ENCODE results near the gene RAB35. TPM values are rescaled to one million over a fixed set of nuclear protein-coding genes. Genes with fewer than 3 reads are reported as not detected.
A peak's percentile ranks its signal among the peaks of the same experiment; 100 is the strongest.

The RAB35 gene
- total RNA-seq, 3 donors from 2014 or later (not counting 1 experiment from before 2014, with no cell fraction given), result 65.0 to 85.9 (median 81.2) TPM

DNA sequence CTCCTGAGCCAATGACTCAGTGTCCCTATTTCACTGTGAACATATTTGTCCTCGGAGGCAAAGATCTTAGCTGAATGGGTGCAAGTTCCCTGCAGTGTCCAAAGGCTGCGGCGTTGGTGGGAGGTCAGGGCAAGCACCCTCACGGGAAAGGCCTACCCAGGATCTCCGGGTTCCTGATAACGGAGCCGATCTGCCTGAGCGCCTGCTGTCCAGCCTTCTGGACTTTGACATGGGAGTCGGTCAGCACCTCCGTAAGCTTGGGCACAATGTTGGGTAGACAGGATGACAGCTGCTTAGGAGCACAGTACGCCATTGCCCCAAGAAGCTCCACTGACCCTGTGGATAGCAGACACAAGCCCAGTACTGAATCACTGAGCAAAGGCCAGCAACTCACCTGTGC lies 31.5 kb upstream of the RAB35 start:
- intact Hi-C loops (cut with micrococcal nuclease), result no loop called here
- no peaks in the 10 kb centered on the region for H3K27me3 ChIP-seq (ENCODE audit: control insufficient read depth, insufficient read depth, low read length)
- H3K36me3 ChIP-seq (ENCODE audit: control insufficient read depth, insufficient read depth, low read length), result peaks cover 82% of the 10 kb centered on the region
- Mint-ChIP-seq H3K4me3 (no peak overlapping the region), H3K9me3 (no peaks in the 10 kb centered on the region), H3K27me3 (ENCODE audit: low read depth in 2 of 2) (no peaks in the 10 kb centered on the region), H3K36me3 (peaks cover 6% of the 10 kb centered on the region), H3K27ac (peak overlapping the region in 1 of 2 donors; percentile 59), H3K4me1 (no peaks in the 10 kb centered on the region)
- H3K4me3 ChIP-seq (ENCODE audit: low read length), result no peak overlapping the region
- ATAC-seq (no peak), DNase-seq (no peak)
- no peaks in the 10 kb centered on the region for H3K4me1 ChIP-seq (ENCODE audit: control insufficient read depth, insufficient read depth, low read length)
- no peaks in the 10 kb centered on the region for H3K9me3 ChIP-seq (ENCODE audit: control insufficient read depth, insufficient read depth, low read length)
- no peak overlapping the region for H3K27ac ChIP-seq (ENCODE audit: low read length)
- TF ChIP-seq CTCF (IDR thresholded peaks at IDR 0.05), result no peak
- WGBS (ENCODE audit: insufficient coverage), result 98% methylated on average over 11 of the region's 11 CpGs

DNA sequence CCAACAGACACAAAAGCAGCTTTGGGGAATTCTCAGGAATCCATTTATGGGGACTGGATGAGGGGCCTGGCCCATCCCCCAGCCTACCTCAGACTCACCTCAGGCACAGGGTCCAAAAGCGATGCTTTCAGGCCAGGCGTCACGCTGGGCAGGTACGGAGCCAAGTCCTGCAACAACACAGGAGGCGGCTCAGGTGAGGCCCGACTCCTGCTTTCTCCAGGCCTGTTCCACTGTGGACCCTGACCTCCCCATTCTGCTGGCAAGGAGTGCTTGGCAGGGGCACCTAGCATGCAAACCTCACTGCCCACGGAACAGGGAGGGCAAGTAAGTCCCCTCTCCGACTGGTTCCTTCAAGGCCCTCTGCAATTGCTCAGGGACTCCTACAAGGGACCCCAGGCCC lies 28.6 kb upstream of the RAB35 start:
- Mint-ChIP-seq H3K27ac (no peak overlapping the region), H3K27me3 (ENCODE audit: low read depth in 2 of 2) (no peaks in the 10 kb centered on the region), H3K9me3 (no peaks in the 10 kb centered on the region), H3K4me3 (no peak overlapping the region), H3K4me1 (no peaks in the 10 kb centered on the region), H3K36me3 (peaks cover 21% of the 10 kb centered on the region)
- intact Hi-C loops (cut with micrococcal nuclease), result no loop called here
- no peaks in the 10 kb centered on the region for H3K4me1 ChIP-seq (ENCODE audit: control insufficient read depth, insufficient read depth, low read length)
- no peak for DNase-seq
- WGBS (ENCODE audit: insufficient coverage), result 98% methylated on average over 8 of the region's 8 CpGs
- TF ChIP-seq CTCF (IDR thresholded peaks at IDR 0.05), result no peak
- peaks cover 89% of the 10 kb centered on the region for H3K36me3 ChIP-seq (ENCODE audit: control insufficient read depth, insufficient read depth, low read length)
- ATAC-seq, result no peak
- H3K4me3 ChIP-seq (ENCODE audit: low read length), result no peak overlapping the region
- no peaks in the 10 kb centered on the region for H3K9me3 ChIP-seq (ENCODE audit: control insufficient read depth, insufficient read depth, low read length)
- H3K27me3 ChIP-seq (ENCODE audit: control insufficient read depth, insufficient read depth, low read length), result no peaks in the 10 kb centered on the region
- no peak overlapping the region for H3K27ac ChIP-seq (ENCODE audit: low read length)

DNA sequence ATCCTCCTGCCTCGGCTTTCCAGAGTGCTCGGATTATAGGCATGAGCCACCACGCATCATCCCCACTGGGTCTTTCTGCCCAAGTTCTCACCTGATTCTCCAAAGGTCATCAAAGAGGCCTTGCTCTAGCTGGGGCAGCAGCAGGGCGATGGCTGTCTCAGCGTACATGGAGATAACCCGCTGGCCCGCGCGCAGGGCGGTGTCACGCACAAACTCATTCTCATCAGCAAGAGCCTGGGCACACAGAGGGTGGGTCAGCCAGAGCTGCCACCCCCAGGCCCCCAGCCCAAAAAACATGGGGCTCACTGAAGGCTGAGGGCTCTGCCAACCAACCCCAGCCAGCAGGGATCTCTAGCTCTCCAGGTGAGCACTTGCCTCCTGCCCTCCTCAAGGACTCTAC lies 27.7 kb upstream of the RAB35 start:
- no peak overlapping the region for H3K27ac ChIP-seq (ENCODE audit: low read length)
- H3K4me1 ChIP-seq (ENCODE audit: control insufficient read depth, insufficient read depth, low read length), result no peaks in the 10 kb centered on the region
- H3K36me3 Mint-ChIP-seq, result peaks cover 28% of the 10 kb centered on the region
- no peaks in the 10 kb centered on the region for H3K27me3 ChIP-seq (ENCODE audit: control insufficient read depth, insufficient read depth, low read length)
- no peaks in the 10 kb centered on the region for H3K4me1 Mint-ChIP-seq
- no peak overlapping the region for H3K4me3 ChIP-seq (ENCODE audit: low read length)
- H3K4me3 Mint-ChIP-seq, result no peak overlapping the region
- ATAC-seq, result no peak
- TF ChIP-seq CTCF (IDR thresholded peaks at IDR 0.05), result no peak
- H3K9me3 Mint-ChIP-seq, result no peaks in the 10 kb centered on the region
- DNase-seq, result no peak
- intact Hi-C loops (cut with micrococcal nuclease), result no loop called here
- H3K9me3 ChIP-seq (ENCODE audit: control insufficient read depth, insufficient read depth, low read length), result no peaks in the 10 kb centered on the region
- no peak overlapping the region for H3K27ac Mint-ChIP-seq
- H3K36me3 ChIP-seq (ENCODE audit: control insufficient read depth, insufficient read depth, low read length), result peaks cover 92% of the 10 kb centered on the region
- no peaks in the 10 kb centered on the region for H3K27me3 Mint-ChIP-seq (ENCODE audit: low read depth in 2 of 2)
- WGBS (ENCODE audit: insufficient coverage), result 97% methylated on average over 11 of the region's 11 CpGs

GRCh38 chr12:120142231-120142877 lies 25.8 kb upstream of the RAB35 start:
- intact Hi-C loops (cut with micrococcal nuclease), result no loop called here
- ATAC-seq (no peak), DNase-seq (no peak)
- Histone ChIP-seq H3K36me3 (ENCODE audit: control insufficient read depth, insufficient read depth, low read length) (peaks cover 90% of the 10 kb centered on the region), H3K27ac (ENCODE audit: low read length) (no peak overlapping the region), H3K4me3 (ENCODE audit: low read length) (no peak overlapping the region), H3K27me3 (ENCODE audit: control insufficient read depth, insufficient read depth, low read length) (no peaks in the 10 kb centered on the region), H3K9me3 (ENCODE audit: control insufficient read depth, insufficient read depth, low read length) (no peaks in the 10 kb centered on the region), H3K4me1 (ENCODE audit: control insufficient read depth, insufficient read depth, low read length) (no peaks in the 10 kb centered on the region)
- 97% methylated on average over 11 of the region's 14 CpGs for WGBS (ENCODE audit: insufficient coverage)
- no peaks in the 10 kb centered on the region for H3K4me1 Mint-ChIP-seq
- no peaks in the 10 kb centered on the region for H3K27me3 Mint-ChIP-seq (ENCODE audit: low read depth in 2 of 2)
- no peak for TF ChIP-seq CTCF (IDR thresholded peaks at IDR 0.05)
- peaks cover 22% of the 10 kb centered on the region for H3K36me3 Mint-ChIP-seq
- H3K4me3 Mint-ChIP-seq, result no peak overlapping the region
- no peaks in the 10 kb centered on the region for H3K9me3 Mint-ChIP-seq
- no peak overlapping the region for H3K27ac Mint-ChIP-seq

All from natural killer cell (primary cell).